Stimulated activated CD8-positive, alpha-beta memory T cell treated with anti-CD3 and anti-CD28 coated beads, Interleukin-15, amount 100 ng/mL, for 4 hours (primary cell): ENCODE data around the gene NABP1.
"Not testable (repeated sequence)": the region's sequence is repeated elsewhere in the genome, so short reads cannot be mapped to it uniquely, and the experiment has no call there.

Experiments
- DNase-seq, 2 donors: peaks; one replicate each; pipeline ENCODE4 v3.0.0-alpha.2; 2020; ENCODE audit warnings: low read depth in 2 of 2

The NABP1 gene

GRCh38 chr2:191677646-191678436 is at the start of gene NABP1:
Gene NABP1 (plus strand): TSS chr2:191678136. CDS start chr2:191678615, 479 bp downstream.
- DNase-seq, result peak; percentile 97 to 98

DNA sequence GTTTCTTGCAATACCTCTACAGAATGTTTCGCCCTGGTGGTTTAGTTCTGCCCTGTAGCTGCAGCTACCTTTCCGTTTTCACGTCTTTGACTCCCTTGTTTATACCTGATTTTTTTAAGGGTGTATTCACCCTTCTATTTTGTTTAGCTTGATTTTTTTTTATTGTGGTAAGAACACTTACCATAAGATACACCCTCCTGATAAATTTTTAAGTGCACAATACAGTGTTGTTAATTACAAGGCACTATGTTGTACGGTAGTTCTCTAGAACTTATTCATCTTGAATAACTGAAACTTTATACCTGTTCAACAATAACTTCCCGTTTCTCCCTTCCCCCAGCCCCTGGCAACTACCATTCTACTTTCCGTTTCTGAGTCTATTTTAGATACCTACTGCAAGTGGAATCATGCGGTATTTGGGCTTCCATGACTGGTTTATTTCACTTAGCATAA is 48.9 kb upstream of the NABP1 start:
- DNase-seq, result no peak

GRCh38 chr2:191629976-191630712 is 47.8 kb upstream of the NABP1 start:
- no peak for DNase-seq

- DNase-seq, result no peak
Observed at GRCh38 chr2:191631754-191632153, 46.2 kb upstream of the NABP1 start.

DNA sequence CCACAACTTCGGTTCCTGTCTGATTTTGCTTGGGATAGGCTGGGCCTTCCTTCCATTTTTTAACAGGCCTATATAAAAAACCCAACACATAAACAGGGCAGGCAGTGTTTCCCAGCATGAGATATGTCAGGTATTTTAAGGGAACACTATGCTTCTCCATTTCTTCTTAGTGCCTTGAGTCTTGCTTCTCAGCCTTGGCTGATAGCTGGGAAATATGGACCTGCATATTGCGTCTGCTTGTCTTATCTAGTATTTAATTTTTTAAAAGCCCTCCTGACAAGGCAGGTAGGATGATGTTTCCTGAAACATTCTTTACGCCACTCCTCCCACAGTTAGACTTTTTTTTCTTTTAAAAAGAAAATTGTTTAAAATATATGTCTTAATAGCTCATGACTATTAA is 45.5 kb upstream of the NABP1 start:
- DNase-seq, result no peak

GRCh38 chr2:191634791-191635190 is 43.1 kb upstream of the NABP1 start:
- no peak for DNase-seq

GRCh38 chr2:191635333-191636234 is 42.4 kb upstream of the NABP1 start:
- DNase-seq, result no peak

- DNase-seq, result no peak
Observed at GRCh38 chr2:191636235-191636543, 41.7 kb upstream of the NABP1 start.

DNA sequence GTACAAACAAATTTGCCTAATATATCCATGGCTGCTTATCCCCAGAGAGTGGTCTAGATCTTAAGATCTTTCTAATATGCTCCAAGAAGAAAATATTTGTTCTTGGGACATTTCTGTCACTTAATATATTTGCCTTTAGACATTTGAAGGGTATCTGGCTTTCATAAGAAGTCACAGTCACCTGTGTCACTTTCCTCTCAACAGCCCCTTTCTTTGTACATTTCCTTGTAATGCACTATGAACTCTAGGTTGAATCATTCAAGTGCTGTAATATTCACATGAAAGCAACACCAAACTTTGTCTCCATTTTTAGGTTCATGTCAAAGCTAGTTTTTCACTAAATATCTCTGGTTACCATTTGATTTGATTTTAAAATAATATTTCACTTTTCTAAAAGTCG is 41.4 kb upstream of the NABP1 start:
- DNase-seq, result no peak

GRCh38 chr2:191637182-191638078 is 40.5 kb upstream of the NABP1 start:
- no peak for DNase-seq

- no peak for DNase-seq
Observed at GRCh38 chr2:191638079-191638801, 39.7 kb upstream of the NABP1 start.

DNA sequence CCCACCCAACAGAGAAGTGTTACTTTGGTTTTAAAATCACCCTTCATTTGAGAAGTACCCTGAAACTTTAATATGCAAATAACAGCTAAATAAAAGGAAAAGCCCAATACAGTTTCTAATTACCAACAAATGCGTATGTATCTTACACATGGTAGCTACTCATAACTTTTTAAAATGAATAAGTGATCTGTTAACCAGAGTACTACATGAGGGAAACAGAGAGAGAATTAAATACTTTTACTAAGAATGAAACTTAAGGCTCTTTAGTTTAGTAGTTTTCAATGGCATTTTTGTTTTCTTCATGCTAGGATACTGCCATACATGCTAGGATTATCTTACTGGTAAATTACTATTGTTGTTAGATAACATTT is 39.1 kb upstream of the NABP1 start:
- no peak for DNase-seq

- no peak for DNase-seq
Observed at GRCh38 chr2:191641609-191642008, 36.3 kb upstream of the NABP1 start.

DNA sequence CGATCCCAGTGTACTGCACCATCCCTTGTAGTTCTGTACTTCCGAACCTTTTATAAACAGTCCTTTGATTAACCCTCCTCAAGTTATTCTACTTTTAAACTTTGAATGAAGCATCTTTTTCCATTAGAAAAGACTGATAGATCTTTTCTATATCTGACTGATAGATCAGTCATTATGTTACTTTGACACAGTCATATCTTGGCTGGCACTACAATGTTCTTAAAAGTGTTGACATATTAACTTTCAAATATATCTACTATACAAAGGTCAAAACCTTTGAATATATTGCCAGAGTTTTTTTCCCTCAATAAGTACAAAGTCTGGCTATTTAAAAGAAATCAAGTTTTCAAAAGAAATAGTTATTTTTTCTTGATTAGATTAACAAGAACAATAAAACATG is 35.4 kb upstream of the NABP1 start:
- no peak for DNase-seq

DNA sequence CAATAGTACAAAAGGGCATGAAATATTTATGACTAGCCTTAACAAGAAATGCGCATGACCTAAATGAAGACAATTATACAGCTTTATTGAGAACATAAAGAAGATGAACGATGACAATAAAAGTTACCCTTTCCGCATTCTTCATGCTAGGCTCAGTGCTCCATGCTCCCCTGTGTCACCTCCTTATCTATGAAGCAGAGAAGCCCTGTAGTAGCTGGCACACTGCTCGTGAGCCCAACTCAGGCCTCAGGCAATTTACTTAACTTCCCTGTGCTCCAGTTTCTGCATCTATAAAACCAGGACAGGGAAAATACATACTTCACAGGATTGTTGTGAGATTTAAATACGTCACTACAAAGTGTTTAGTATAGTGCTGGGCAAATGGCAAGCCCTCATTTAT is 34.5 kb upstream of the NABP1 start:
- DNase-seq, result no peak

DNA sequence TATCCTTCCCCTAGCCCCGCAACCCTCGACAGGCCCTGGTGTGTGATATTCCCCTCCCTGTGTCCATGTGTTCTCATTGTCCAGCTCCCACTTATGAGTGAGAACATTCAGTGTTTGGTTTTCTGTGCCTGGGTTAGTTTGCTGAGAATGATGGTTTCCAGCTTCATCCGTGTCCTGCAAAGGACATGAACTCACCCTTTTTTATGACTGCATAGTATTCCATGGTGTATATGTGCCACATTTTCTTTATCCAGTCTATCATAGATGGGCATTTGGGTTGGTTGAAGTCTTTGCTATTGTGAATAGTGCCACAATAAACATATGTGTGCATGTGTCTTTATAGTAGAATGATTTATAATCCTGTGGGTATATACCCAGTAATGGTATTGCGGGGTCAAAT is 33.3 kb upstream of the NABP1 start:
- not testable (repeated sequence) for DNase-seq

DNA sequence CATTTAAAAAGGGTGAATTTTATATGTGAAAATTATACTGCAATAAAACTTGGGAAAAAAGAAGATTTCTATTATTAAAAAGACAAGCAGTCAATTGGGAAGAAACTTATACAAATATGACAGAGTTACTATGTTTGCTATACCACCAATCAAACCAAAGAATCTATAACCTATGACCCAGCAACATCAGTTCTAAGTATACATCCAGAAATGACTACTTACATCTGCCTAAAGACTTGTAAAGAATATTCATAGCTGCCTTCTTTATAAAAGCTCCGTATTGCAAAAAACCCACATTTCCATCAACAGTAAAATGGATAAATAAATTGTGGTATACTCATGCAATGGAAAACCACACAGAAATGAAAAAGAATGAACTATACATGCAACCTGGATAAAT is 32.9 kb upstream of the NABP1 start:
- no peak for DNase-seq

DNA sequence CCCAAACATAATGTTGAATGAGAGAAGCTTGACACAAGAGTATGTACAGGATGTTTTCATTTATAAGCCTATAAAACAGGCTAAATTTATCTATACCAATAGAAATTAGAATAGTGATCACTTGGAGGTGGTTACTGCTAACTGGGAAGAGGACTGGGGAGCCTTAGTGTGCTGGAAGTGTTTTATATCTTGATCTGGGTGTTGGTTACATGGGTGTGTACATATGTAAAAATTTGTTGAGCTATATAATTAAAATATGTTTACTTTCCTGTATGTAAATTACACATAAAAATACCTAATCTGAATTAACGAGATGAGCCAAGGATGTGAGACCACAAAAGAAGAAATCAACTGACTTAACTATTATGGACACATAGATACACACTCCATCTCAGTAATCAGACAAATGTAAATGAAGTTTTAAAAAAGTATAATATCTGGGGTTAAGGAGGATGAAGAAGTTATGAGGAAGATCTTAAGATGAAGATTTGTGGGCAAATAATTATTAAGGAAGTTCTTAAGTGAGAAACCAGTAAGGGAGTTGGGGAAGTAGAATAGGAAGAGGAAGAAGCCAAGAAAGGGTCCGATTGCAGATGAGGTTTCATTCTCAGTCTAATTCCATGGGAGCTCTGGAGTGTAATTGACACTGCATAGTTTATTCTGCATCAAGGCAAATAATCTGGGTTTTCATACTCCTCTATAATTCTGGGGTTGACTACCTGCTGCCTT is 32.3 kb upstream of the NABP1 start:
- DNase-seq, result no peak

DNA sequence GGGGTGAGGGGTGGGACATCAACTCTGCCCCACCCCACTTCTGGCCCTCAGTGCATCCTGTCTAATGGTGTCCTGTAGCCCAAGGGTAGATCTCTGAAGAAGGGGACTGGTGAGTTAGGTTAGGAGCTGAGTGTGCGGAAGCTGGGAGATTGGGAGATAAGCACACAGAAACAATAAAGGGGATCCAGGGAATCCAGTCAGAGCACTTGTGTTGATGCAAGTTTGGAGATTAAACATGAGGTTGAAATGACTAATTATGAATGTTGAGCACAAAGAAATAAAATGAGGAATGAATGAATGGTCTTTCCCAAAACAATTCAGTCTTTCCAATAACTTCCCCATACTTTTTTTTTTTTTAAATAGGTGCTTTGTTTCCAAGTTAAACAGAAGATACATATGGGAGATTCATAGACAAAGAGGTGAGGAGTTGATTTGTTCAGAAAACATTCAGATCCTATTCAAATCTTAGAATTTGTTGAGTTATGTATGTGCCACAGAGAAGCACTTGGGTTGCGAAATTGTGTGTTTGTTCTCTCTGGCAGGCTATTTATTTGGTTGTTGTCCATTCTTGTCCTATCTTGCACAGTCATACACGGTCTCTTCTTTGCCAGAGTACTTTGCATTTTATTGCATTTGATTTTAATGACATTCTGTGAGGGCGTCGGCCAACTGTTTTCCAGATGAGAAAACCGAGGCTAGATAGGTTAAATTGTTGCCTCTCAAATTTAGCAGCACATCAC is 31.6 kb upstream of the NABP1 start:
- DNase-seq, result no peak
